ENCODE results near the gene LRRTM4. TPM values are rescaled to one million over a fixed set of nuclear protein-coding genes. Genes with fewer than 3 reads are reported as not detected.

Gene LRRTM4
- polyA plus RNA-seq, 1 donor from 2014 or later, result 37.1 TPM

DNA sequence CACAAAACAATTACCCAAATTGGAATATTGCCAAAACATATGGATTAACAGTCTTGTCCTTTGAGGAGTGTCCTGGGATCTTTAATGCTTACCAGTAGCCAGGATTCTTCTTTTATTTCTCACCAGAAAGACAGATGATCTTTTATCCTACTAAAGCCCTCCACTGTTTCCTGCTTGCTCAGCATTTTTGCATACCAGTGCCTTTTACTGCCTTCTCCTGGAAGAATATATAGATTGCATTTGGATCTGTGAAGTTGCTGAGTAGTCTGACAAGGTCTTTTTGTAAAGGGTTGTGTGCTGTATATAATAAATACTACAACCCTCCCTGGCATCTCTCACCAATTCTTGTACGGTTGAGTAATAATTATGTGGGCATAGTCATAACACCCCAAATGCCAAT, 652.2 kb downstream of the LRRTM4 start:
- no peak overlapping the region for H3K27ac ChIP-seq (ENCODE audit: low read length)

DNA sequence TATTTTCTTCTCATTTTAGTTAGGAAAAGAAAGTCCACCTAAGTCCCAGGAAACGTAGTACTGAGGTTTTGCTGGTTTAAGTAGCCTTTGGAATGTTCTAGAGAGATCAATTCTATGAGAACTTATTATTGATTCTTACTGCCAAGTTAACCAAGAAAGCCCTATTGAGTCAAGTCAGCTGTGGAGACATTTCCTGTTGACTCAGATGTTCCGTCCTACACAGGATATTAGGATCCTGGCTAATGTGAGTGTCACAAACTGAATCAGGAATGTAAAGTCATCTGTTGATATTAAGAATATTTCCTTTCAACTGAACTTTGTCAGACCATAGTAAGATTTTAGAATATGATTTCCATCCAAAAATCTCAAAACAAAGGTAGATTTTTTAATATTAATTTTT, 654.3 kb downstream of the LRRTM4 start:
- Histone ChIP-seq H3K4me2 (ENCODE audit: low read length) (no peak overlapping the region), H3K9me2 (ENCODE audit: insufficient read depth, low read length) (no peaks in the 10 kb centered on the region), H3K9ac (ENCODE audit: low read length) (no peak overlapping the region), H3K4me3 (ENCODE audit: low read length) (no peak overlapping the region), H3K36me3 (ENCODE audit: insufficient read depth, low read length) (no peaks in the 10 kb centered on the region), H3K9me3 (ENCODE audit: low read length) (no peaks in the 10 kb centered on the region), H2AFZ (ENCODE audit: low read depth, low read length) (no peak overlapping the region), H3F3A (ENCODE audit: insufficient read depth, low read length, poor library complexity, severe bottlenecking) (no peaks in the 10 kb centered on the region), H4K20me1 (ENCODE audit: insufficient read depth) (no peaks in the 10 kb centered on the region), H3K27me3 (ENCODE audit: insufficient read depth, low read depth, low read length) (no peaks in the 10 kb centered on the region), H3K27ac (ENCODE audit: low read length) (no peak overlapping the region), H3K79me2 (replicated peaks; ENCODE audit: insufficient read depth, low read length) (no peaks in the 10 kb centered on the region)
- TF ChIP-seq MXI1 (conservative IDR thresholded peaks at IDR 0.05; ENCODE audit: poor library complexity, severe bottlenecking) (no peak), TAF1 (IDR thresholded peaks at IDR 0.05; ENCODE audit: low read depth) (no peak), SMC3 (conservative IDR thresholded peaks at IDR 0.05; ENCODE audit: poor library complexity) (no peak), RAD21 (conservative IDR thresholded peaks at IDR 0.05) (no peak), EZH2 (IDR thresholded peaks at IDR 0.05; ENCODE audit: borderline replicate concordance, insufficient read depth, low read length, poor library complexity, severe bottlenecking) (no peak), POLR2AphosphoS5 (IDR thresholded peaks at IDR 0.05) (no peak), EP300 (conservative IDR thresholded peaks at IDR 0.05; ENCODE audit: poor library complexity, severe bottlenecking) (no peak)
- TF ChIP-seq, protein P1, sequence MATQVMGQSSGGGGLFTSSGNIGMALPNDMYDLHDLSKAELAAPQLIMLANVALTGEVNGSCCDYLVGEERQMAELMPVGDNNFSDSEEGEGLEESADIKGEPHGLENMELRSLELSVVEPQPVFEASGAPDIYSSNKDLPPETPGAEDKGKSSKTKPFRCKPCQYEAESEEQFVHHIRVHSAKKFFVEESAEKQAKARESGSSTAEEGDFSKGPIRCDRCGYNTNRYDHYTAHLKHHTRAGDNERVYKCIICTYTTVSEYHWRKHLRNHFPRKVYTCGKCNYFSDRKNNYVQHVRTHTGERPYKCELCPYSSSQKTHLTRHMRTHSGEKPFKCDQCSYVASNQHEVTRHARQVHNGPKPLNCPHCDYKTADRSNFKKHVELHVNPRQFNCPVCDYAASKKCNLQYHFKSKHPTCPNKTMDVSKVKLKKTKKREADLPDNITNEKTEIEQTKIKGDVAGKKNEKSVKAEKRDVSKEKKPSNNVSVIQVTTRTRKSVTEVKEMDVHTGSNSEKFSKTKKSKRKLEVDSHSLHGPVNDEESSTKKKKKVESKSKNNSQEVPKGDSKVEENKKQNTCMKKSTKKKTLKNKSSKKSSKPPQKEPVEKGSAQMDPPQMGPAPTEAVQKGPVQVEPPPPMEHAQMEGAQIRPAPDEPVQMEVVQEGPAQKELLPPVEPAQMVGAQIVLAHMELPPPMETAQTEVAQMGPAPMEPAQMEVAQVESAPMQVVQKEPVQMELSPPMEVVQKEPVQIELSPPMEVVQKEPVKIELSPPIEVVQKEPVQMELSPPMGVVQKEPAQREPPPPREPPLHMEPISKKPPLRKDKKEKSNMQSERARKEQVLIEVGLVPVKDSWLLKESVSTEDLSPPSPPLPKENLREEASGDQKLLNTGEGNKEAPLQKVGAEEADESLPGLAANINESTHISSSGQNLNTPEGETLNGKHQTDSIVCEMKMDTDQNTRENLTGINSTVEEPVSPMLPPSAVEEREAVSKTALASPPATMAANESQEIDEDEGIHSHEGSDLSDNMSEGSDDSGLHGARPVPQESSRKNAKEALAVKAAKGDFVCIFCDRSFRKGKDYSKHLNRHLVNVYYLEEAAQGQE (IDR thresholded peaks at IDR 0.05; ENCODE audit: borderline replicate concordance), result no peak
- TF ChIP-seq, protein P2, sequence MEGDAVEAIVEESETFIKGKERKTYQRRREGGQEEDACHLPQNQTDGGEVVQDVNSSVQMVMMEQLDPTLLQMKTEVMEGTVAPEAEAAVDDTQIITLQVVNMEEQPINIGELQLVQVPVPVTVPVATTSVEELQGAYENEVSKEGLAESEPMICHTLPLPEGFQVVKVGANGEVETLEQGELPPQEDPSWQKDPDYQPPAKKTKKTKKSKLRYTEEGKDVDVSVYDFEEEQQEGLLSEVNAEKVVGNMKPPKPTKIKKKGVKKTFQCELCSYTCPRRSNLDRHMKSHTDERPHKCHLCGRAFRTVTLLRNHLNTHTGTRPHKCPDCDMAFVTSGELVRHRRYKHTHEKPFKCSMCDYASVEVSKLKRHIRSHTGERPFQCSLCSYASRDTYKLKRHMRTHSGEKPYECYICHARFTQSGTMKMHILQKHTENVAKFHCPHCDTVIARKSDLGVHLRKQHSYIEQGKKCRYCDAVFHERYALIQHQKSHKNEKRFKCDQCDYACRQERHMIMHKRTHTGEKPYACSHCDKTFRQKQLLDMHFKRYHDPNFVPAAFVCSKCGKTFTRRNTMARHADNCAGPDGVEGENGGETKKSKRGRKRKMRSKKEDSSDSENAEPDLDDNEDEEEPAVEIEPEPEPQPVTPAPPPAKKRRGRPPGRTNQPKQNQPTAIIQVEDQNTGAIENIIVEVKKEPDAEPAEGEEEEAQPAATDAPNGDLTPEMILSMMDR (IDR thresholded peaks at IDR 0.05; ENCODE audit: poor library complexity, severe bottlenecking), result no peak

More for the DNA sequence above, 652.2 kb downstream of the LRRTM4 start:
- TF ChIP-seq POLR2AphosphoS5 (IDR thresholded peaks at IDR 0.05) (no peak), RAD21 (conservative IDR thresholded peaks at IDR 0.05) (peak; percentile 26), TAF1 (IDR thresholded peaks at IDR 0.05; ENCODE audit: low read depth) (no peak), MXI1 (conservative IDR thresholded peaks at IDR 0.05; ENCODE audit: poor library complexity, severe bottlenecking) (no peak), SMC3 (conservative IDR thresholded peaks at IDR 0.05; ENCODE audit: poor library complexity) (no peak), EZH2 (IDR thresholded peaks at IDR 0.05; ENCODE audit: borderline replicate concordance, insufficient read depth, low read length, poor library complexity, severe bottlenecking) (no peak)
- TF ChIP-seq, protein P1 (IDR thresholded peaks at IDR 0.05; ENCODE audit: borderline replicate concordance), result no peak
- TF ChIP-seq, protein P2 (IDR thresholded peaks at IDR 0.05; ENCODE audit: poor library complexity, severe bottlenecking), result peak; percentile 16
- no peaks in the 10 kb centered on the region for H3K36me3 ChIP-seq (ENCODE audit: insufficient read depth, low read length)
- H2AFZ ChIP-seq (ENCODE audit: low read depth, low read length), result no peak overlapping the region
- no peak overlapping the region for H3K9ac ChIP-seq (ENCODE audit: low read length)
- H4K20me1 ChIP-seq (ENCODE audit: insufficient read depth), result no peaks in the 10 kb centered on the region
- H3K9me2 ChIP-seq (ENCODE audit: insufficient read depth, low read length), result no peaks in the 10 kb centered on the region
- no peaks in the 10 kb centered on the region for H3F3A ChIP-seq (ENCODE audit: insufficient read depth, low read length, poor library complexity, severe bottlenecking)
- H3K9me3 ChIP-seq (ENCODE audit: low read length), result no peaks in the 10 kb centered on the region
- no peaks in the 10 kb centered on the region for H3K79me2 ChIP-seq (replicated peaks; ENCODE audit: insufficient read depth, low read length)
- H3K4me3 ChIP-seq (ENCODE audit: low read length), result no peak overlapping the region
- no peaks in the 10 kb centered on the region for H3K27me3 ChIP-seq (ENCODE audit: insufficient read depth, low read depth, low read length)
- no peak overlapping the region for H3K4me2 ChIP-seq (ENCODE audit: low read length)
